D721Med (cell line): ENCODE results near the gene USH2A.

Experiments
- DNase-seq: peaks from one replicate; pipeline ENCODE4 v3.0.0; 2011; ENCODE audit warnings: low spot score; ENCODE audit not compliant: insufficient read length
- FAIRE-seq: peaks from 2 replicates; lab custom pipeline; 2011; peaks lifted over from hg19 to GRCh38; lab: Jason Lieb, UNC
- CTCF ChIP-seq: IDR thresholded peaks from 2 replicates; pipeline ENCODE4 v1.5.1; 2012; ENCODE audit warnings: mild to moderate bottlenecking, control low read depth; ENCODE audit not compliant: insufficient read depth; ENCODE audit errors: missing control alignments

USH2A gene

GRCh38 chr1:215748431-215748830 is 674.8 kb downstream of the USH2A start:
- peak; percentile 46 for FAIRE-seq

GRCh38 chr1:215744419-215744818 is 678.8 kb downstream of the USH2A start:
- DNase-seq (no peak), FAIRE-seq (no peak)
- TF ChIP-seq CTCF: no peak

More at GRCh38 chr1:215748431-215748830, 674.8 kb downstream of the USH2A start:
- TF ChIP-seq CTCF: no peak
- no peak for DNase-seq

- no peak for TF ChIP-seq CTCF
- no peak for FAIRE-seq
These were observed 684.2 kb downstream of the USH2A start for GRCh38 chr1:215739025-215739424.

GRCh38 chr1:215731699-215732098 is 691.5 kb downstream of the USH2A start:
- FAIRE-seq (no peak), DNase-seq (no peak)
- no peak for TF ChIP-seq CTCF

More at GRCh38 chr1:215739025-215739424, 684.2 kb downstream of the USH2A start:
- DNase-seq: no peak

GRCh38 chr1:215730600-215730999 is 692.6 kb downstream of the USH2A start:
- no peak for TF ChIP-seq CTCF
- FAIRE-seq (no peak), DNase-seq (no peak)

- DNase-seq: no peak
- no peak for FAIRE-seq
- TF ChIP-seq CTCF: no peak
These were observed 695.1 kb downstream of the USH2A start for GRCh38 chr1:215728169-215728568.

GRCh38 chr1:215720126-215720525 is 703.1 kb downstream of the USH2A start:
- DNase-seq (no peak), FAIRE-seq (no peak)
- TF ChIP-seq CTCF: no peak
